ENCODE data around the gene EMSY. TPM values are rescaled to one million over a fixed set of nuclear protein-coding genes. Genes with fewer than 3 reads are reported as not detected.
"Not testable (repeated sequence)": the region's sequence is repeated elsewhere in the genome, so short reads cannot be mapped to it uniquely, and the experiment has no call there.

EMSY gene
- total RNA-seq, 1 donor from 2014 or later = 42.3 TPM

GRCh38 chr11:76579056-76579751, 134.4 kb downstream of the EMSY start:
- Mint-ChIP-seq H3K27me3 (no peaks in the 10 kb centered on the region), H3K9me3 (ENCODE audit: low read depth) (no peaks in the 10 kb centered on the region), H3K4me3 (ENCODE audit: low read depth) (no peak overlapping the region), H3K27ac (no peak overlapping the region), H3K4me1 (ENCODE audit: low read depth) (peaks cover 3% of the 10 kb centered on the region), H3K36me3 (ENCODE audit: insufficient read depth) (no peaks in the 10 kb centered on the region)
- TF ChIP-seq, protein P1, sequence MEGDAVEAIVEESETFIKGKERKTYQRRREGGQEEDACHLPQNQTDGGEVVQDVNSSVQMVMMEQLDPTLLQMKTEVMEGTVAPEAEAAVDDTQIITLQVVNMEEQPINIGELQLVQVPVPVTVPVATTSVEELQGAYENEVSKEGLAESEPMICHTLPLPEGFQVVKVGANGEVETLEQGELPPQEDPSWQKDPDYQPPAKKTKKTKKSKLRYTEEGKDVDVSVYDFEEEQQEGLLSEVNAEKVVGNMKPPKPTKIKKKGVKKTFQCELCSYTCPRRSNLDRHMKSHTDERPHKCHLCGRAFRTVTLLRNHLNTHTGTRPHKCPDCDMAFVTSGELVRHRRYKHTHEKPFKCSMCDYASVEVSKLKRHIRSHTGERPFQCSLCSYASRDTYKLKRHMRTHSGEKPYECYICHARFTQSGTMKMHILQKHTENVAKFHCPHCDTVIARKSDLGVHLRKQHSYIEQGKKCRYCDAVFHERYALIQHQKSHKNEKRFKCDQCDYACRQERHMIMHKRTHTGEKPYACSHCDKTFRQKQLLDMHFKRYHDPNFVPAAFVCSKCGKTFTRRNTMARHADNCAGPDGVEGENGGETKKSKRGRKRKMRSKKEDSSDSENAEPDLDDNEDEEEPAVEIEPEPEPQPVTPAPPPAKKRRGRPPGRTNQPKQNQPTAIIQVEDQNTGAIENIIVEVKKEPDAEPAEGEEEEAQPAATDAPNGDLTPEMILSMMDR (IDR thresholded peaks at IDR 0.05; ENCODE audit: unreplicated experiment) = no peak
- DNase-seq (ENCODE audit: low spot score, unreplicated experiment) = no peak

GRCh38 chr11:76579752-76580151, 134.9 kb downstream of the EMSY start:
- DNase-seq (ENCODE audit: low spot score, unreplicated experiment) = no peak
- Mint-ChIP-seq H3K9me3 (ENCODE audit: low read depth) (no peaks in the 10 kb centered on the region), H3K4me1 (ENCODE audit: low read depth) (peaks cover 3% of the 10 kb centered on the region), H3K27me3 (no peaks in the 10 kb centered on the region), H3K4me3 (ENCODE audit: low read depth) (no peak overlapping the region), H3K27ac (no peak overlapping the region), H3K36me3 (ENCODE audit: insufficient read depth) (no peaks in the 10 kb centered on the region)
- TF ChIP-seq, protein P1 (IDR thresholded peaks at IDR 0.05; ENCODE audit: unreplicated experiment) = no peak

- H3K36me3 Mint-ChIP-seq (ENCODE audit: insufficient read depth); H3K4me3 Mint-ChIP-seq (ENCODE audit: low read depth); H3K9me3 Mint-ChIP-seq (ENCODE audit: low read depth); H3K27ac Mint-ChIP-seq; H3K27me3 Mint-ChIP-seq; DNase-seq (ENCODE audit: low spot score, unreplicated experiment); H3K4me1 Mint-ChIP-seq (ENCODE audit: low read depth): not testable (repeated sequence)
Measured at GRCh38 chr11:76582471-76582870, 137.7 kb downstream of the EMSY start.

DNA sequence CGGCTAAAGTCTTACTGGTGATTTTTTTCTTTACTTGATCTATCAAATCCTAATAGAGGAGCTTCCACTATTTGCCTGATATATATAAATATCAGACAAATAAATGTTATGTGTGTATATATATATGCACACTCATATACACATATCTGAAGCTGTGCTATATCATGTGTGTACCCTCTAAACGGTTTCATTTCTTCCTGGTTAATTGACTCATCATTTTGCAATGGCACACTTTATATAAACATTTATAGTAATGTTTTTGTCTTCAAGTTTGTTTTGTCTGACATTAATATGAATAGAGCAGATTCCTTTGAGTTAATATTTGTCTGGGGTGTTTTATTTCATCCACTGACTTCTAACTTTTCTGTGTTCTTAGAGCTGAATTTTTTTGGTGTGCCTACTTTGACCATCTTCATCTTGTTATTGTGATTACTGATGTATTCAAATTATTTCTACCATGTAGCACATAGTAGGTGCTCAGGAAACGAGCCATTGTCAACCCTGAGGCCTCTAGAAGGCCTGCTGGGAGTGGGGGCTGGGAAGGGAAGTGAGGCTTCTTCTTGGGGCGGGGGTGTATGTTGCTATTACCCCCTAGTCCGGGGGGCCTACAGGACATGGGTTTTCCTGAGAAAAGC, 143.1 kb downstream of the EMSY start:
- no peak overlapping the region for H3K27ac Mint-ChIP-seq
- TF ChIP-seq, protein P1 (IDR thresholded peaks at IDR 0.05; ENCODE audit: unreplicated experiment) = no peak
- H3K27me3 Mint-ChIP-seq = no peaks in the 10 kb centered on the region

GRCh38 chr11:76588455-76589325, 143.9 kb downstream of the EMSY start:
- no peaks in the 10 kb centered on the region for H3K4me1 Mint-ChIP-seq (ENCODE audit: low read depth)
- TF ChIP-seq, protein P1 (IDR thresholded peaks at IDR 0.05; ENCODE audit: unreplicated experiment) = no peak
- no peaks in the 10 kb centered on the region for H3K27me3 Mint-ChIP-seq
- no peaks in the 10 kb centered on the region for H3K36me3 Mint-ChIP-seq (ENCODE audit: insufficient read depth)
- H3K9me3 Mint-ChIP-seq (ENCODE audit: low read depth) = no peaks in the 10 kb centered on the region
- no peak overlapping the region for H3K27ac Mint-ChIP-seq
- no peak for DNase-seq (ENCODE audit: low spot score, unreplicated experiment)
- no peak overlapping the region for H3K4me3 Mint-ChIP-seq (ENCODE audit: low read depth)

More for the DNA sequence above, 143.1 kb downstream of the EMSY start:
- H3K4me1 Mint-ChIP-seq (ENCODE audit: low read depth) = no peaks in the 10 kb centered on the region
- H3K36me3 Mint-ChIP-seq (ENCODE audit: insufficient read depth) = no peaks in the 10 kb centered on the region
- no peak overlapping the region for H3K4me3 Mint-ChIP-seq (ENCODE audit: low read depth)
- DNase-seq (ENCODE audit: low spot score, unreplicated experiment) = no peak
- H3K9me3 Mint-ChIP-seq (ENCODE audit: low read depth) = no peaks in the 10 kb centered on the region

All from progenitor cell of endocrine pancreas (in vitro differentiated cells).